Neuronal stem cell (in vitro differentiated cells): ENCODE data around the gene GPR39. TPM values are rescaled to one million over a fixed set of nuclear protein-coding genes. Genes with fewer than 3 reads are reported as not detected.

ENCODE experiments used
- DNase-seq: peaks from one replicate; pipeline ENCODE4 v3.0.0-alpha.2; 2013; ENCODE audit warnings: low spot score
- H2AFZ ChIP-seq: one replicate; pipeline ENCODE4 v1.6.1; 2013; ENCODE audit warnings: mild to moderate bottlenecking, low read length, inconsistent platforms
- H2AK5ac ChIP-seq: 2 replicates; pipeline ENCODE4 v1.6.1; 2013; ENCODE audit warnings: low read depth, mild to moderate bottlenecking, inconsistent platforms, low read length, moderate library complexity, mixed read lengths
- H2BK120ac ChIP-seq: 2 replicates; pipeline ENCODE4 v1.6.1; 2013; ENCODE audit warnings: low read depth, mild to moderate bottlenecking, inconsistent platforms, low read length, moderate library complexity, mixed read lengths
- H2BK12ac ChIP-seq: one replicate; pipeline ENCODE4 v1.6.1; 2013; ENCODE audit warnings: low read length, inconsistent platforms
- H2BK15ac ChIP-seq: 2 replicates; pipeline ENCODE4 v1.6.1; 2013; ENCODE audit warnings: mild to moderate bottlenecking, low read length, inconsistent platforms, mixed read lengths
- H2BK5ac ChIP-seq: one replicate; pipeline ENCODE4 v1.6.1; 2013; ENCODE audit warnings: inconsistent platforms, mild to moderate bottlenecking, low read length, moderate library complexity
- H3K14ac ChIP-seq: one replicate; pipeline ENCODE4 v1.6.1; 2013; ENCODE audit warnings: low read length, inconsistent platforms
- H3K18ac ChIP-seq: 2 replicates; pipeline ENCODE4 v1.6.1; 2013; ENCODE audit warnings: low read length, inconsistent platforms
- H3K23ac ChIP-seq: 2 replicates; pipeline ENCODE4 v1.6.1; 2013; ENCODE audit warnings: low read depth, mild to moderate bottlenecking, mixed read lengths, low read length, inconsistent platforms; ENCODE audit not compliant: poor library complexity
- H3K27ac ChIP-seq: replicated peaks from 3 replicates; pipeline ENCODE4 v1.5.1; 2013; ENCODE audit warnings: low read length, inconsistent platforms
- H3K27me3 ChIP-seq, 3 experiments: 2 replicates each; pipeline ENCODE4 v1.6.1; 2013; ENCODE audit warnings: low read length in 3 of 3, mild to moderate bottlenecking in 2 of 3, inconsistent platforms in 1 of 3, low read depth in 1 of 3, mixed read lengths in 1 of 3, moderate library complexity in 1 of 3; ENCODE audit not compliant: control insufficient read depth in 3 of 3, insufficient read depth in 3 of 3
- H3K36me3 ChIP-seq, 2 donors: replicated peaks in 1 of 2; 2 replicates each; pipeline ENCODE4 v1.6.1; 2013; ENCODE audit warnings: low read length in 2 of 2; ENCODE audit not compliant: control insufficient read depth in 2 of 2, insufficient read depth in 2 of 2
- H3K4ac ChIP-seq: 2 replicates; pipeline ENCODE4 v1.6.1; 2013; ENCODE audit warnings: inconsistent platforms, mild to moderate bottlenecking, low read length, moderate library complexity
- H3K4me1 ChIP-seq, 2 donors: 1 replicate in 1 of 2; 2 replicates in 1 of 2; pipeline ENCODE4 v1.6.1; 2013; ENCODE audit warnings: low read length in 2 of 2, low read depth in 1 of 2; ENCODE audit not compliant: control insufficient read depth in 2 of 2, insufficient read depth in 1 of 2
- H3K4me2 ChIP-seq: one replicate; pipeline ENCODE4 v1.6.1; 2013; ENCODE audit warnings: mild to moderate bottlenecking, low read length, inconsistent platforms; ENCODE audit not compliant: insufficient read depth, poor library complexity, severe bottlenecking
- H3K4me3 ChIP-seq, 2 donors: 2 replicates each; pipeline ENCODE4 v1.5.1; 2013; ENCODE audit warnings: low read length in 2 of 2, mild to moderate bottlenecking in 2 of 2, inconsistent platforms in 1 of 2, moderate library complexity in 1 of 2
- H3K79me1 ChIP-seq: one replicate; pipeline ENCODE4 v1.6.1; 2013; ENCODE audit warnings: low read depth, mild to moderate bottlenecking, inconsistent platforms, low read length, moderate library complexity
- H3K9ac ChIP-seq: one replicate; pipeline ENCODE4 v1.6.1; 2013; ENCODE audit warnings: mild to moderate bottlenecking, low read depth, low read length, inconsistent platforms; ENCODE audit not compliant: poor library complexity
- H3K9me3 ChIP-seq, 2 donors: replicated peaks in 1 of 2; 2 replicates each; pipeline versions ENCODE3 to v1.6.1; 2013; ENCODE audit warnings: low read length in 2 of 2, mild to moderate bottlenecking in 2 of 2, inconsistent platforms in 1 of 2, low read depth in 1 of 2, mixed read lengths in 1 of 2, moderate library complexity in 1 of 2; ENCODE audit not compliant: control insufficient read depth in 2 of 2, insufficient read depth in 1 of 2
- H4K8ac ChIP-seq: one replicate; pipeline ENCODE4 v1.6.1; 2013; ENCODE audit warnings: low read depth, mild to moderate bottlenecking, inconsistent platforms, low read length, moderate library complexity
- H4K91ac ChIP-seq: one replicate; pipeline ENCODE4 v1.6.1; 2013; ENCODE audit warnings: low read length, low read depth, mild to moderate bottlenecking, inconsistent platforms; ENCODE audit not compliant: poor library complexity
- WGBS, 2 donors: extraction: QIAGEN DNeasy Blood & Tissue Kit; methylation state at CpG; one replicate each; pipeline ENCODE4 v1.1.7; 2013; ENCODE audit warnings: missing lambda C conversion rate in 2 of 2, mixed read lengths in 1 of 2; ENCODE audit not compliant: insufficient read length in 2 of 2, insufficient replicate concordance in 1 of 2; ENCODE audit errors: extremely low coverage in 2 of 2; 5-methylcytosine and 5-hydroxymethylcytosine counted together
- small RNA-seq: library from polyadenylated mRNA; stranded (forward); fragments of <200 nt; extraction: miRNeasy Mini kit (QIAGEN cat#:217004); gene quantifications from one replicate; pipeline ENCODE3, GENCODE V24; 2013; ENCODE audit not compliant: insufficient read depth

Gene GPR39

GRCh38 chr2:132692816-132693215 lies 276.2 kb downstream of the GPR39 start:
- Histone ChIP-seq H3K27ac (no peak overlapping the region), H3K9me3 (peaks cover 0 to 1% of the 10 kb centered on the region in 2 donors), H3K79me1 (no peaks in the 10 kb centered on the region), H3K4me3 (no peak overlapping the region), H3K14ac (no peak overlapping the region), H2BK15ac (no peak overlapping the region), H4K91ac (no peak overlapping the region), H2BK5ac (no peak overlapping the region), H3K4ac (no peak overlapping the region), H2BK120ac (no peak overlapping the region), H3K9ac (no peak overlapping the region), H3K4me1 (peaks cover 0 to under 1% of the 10 kb centered on the region in 2 donors), H3K4me2 (no peak overlapping the region), H3K27me3 (no peaks in the 10 kb centered on the region), H4K8ac (no peak overlapping the region), H3K18ac (no peak overlapping the region), H3K23ac (no peak overlapping the region), H2BK12ac (no peak overlapping the region), H2AK5ac (no peak overlapping the region), H2AFZ (no peak overlapping the region), H3K36me3 (peaks cover 0 to 39% of the 10 kb centered on the region in 2 donors)
- DNase-seq, result no peak
- no CpG with 5 or more reads among the region's 1 CpG for whole genome bisulfite sequencing, 2 donors

Small RNA genes lying within 50 kb of the gene (small RNA-seq; reads per million reads assigned to genes)
- gene RNU6-175P, result not detected
